Measurements from ENCODE around the gene INPP5F. TPM values are rescaled to one million over a fixed set of nuclear protein-coding genes. Genes with fewer than 3 reads are reported as not detected.
"Not testable (repeated sequence)": the region's sequence is repeated elsewhere in the genome, so short reads cannot be mapped to it uniquely, and the experiment has no call there.

The INPP5F gene
- total and polyA plus RNA-seq, 4 experiments from 2014 or later: 3.6 to 10.9 (median 8.0) TPM

DNA sequence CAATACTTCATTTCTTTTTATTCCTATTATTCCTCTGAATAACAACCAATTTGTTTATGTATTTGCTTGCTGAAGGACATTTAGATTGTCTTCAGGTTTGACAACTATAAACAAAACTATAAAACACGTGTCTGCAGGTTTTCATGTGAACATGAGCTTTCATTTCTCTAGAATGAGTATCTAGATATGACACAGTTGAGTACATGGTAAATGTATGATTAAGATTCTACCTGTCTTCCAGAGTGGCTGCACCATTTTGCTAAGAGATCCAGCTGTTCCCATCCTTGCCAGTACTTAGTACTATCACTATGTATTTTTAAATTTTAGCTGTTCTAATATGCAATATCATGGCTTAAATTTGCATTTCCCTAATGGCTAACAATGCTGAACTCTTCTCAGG, 136.7 kb downstream of the INPP5F start:
- Mint-ChIP-seq H3K27me3 (no peaks in the 10 kb centered on the region), H3K9me3 (peaks cover 0 to 11% (median 5%) of the 10 kb centered on the region in 8 donors), H3K4me3 (peak overlapping the region in 1 of 8 donors; percentile 7), H3K36me3 (peaks cover 20 to 29% of the 10 kb centered on the region in 2 donors), H3K27ac (peak overlapping the region in 2 of 7 donors; percentile 34 to 71), H3K4me1 (peaks cover 36 to 70% (median 51%) of the 10 kb centered on the region in 4 donors)
- Histone ChIP-seq H3K4me1 (ENCODE audit: insufficient read depth, low read length) (peaks cover 49% of the 10 kb centered on the region), H3K27me3 (ENCODE audit: insufficient read depth, low read length) (no peaks in the 10 kb centered on the region), H3K9me3 (ENCODE audit: control insufficient read depth in 1 of 2, low read length in 2 of 2) (peaks cover 0 to 4% of the 10 kb centered on the region in 2 donors), H3K4me3 (ENCODE audit: low read length in 2 of 2) (no peak overlapping the region), H3K36me3 (ENCODE audit: insufficient read depth, low read length) (peaks cover 7% of the 10 kb centered on the region), H3K27ac (ENCODE audit: low read depth, low read length) (no peak overlapping the region)
- intact Hi-C loops (cut with micrococcal nuclease): no loop called here
- ChIA-PET CTCF (ENCODE audit: partially characterized antibody) (interaction anchor here (1.4 to 7.5 kb wide), 4 partner anchors 8 to 177 kb away, joined by 3 to 105 read pairs (median 62); partner anchors contain the start of gene MCMBP), POLR2A (ENCODE audit: partially characterized antibody) (interaction anchor here (4.2 kb wide), 1 partner anchor 10 kb away, joined by 19 read pairs; the partner anchor contains the start of gene MCMBP)
- no peak for DNase-seq

DNA sequence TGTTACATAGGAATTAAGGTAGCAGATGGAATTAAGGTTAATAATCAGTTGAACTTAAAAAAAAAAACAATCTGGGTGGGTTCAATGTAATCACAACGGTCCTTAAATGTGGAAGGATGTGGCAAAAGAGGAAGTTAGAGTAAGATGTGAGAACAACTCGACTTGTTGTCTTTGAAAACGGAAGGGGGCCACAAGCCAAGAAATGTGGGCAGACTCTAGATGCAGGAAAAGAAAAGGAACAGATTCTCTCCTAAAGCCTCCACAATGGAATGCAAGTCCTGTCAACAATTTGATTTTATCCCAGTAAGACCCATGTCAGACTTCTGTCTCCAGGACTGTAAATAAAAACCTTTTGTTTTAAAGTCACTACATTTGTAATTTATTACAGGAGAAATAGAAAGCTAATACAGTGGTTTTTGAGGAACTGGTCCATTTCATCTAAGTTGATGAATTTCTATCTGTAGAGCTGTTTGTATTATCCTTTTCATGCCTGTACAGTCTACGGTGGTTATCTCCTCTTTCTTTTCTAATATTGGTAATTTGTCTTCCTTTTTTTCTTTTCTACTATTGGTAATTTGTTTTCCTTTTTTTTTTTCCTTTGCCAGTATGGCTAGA, 138.2 kb downstream of the INPP5F start:
- H3K4me1 ChIP-seq (ENCODE audit: insufficient read depth, low read length): peaks cover 60% of the 10 kb centered on the region
- no peaks in the 10 kb centered on the region for H3K27me3 Mint-ChIP-seq
- intact Hi-C loops (cut with micrococcal nuclease): no loop called here
- ChIA-PET POLR2A (ENCODE audit: partially characterized antibody) (interaction anchor here (4.2 kb wide), 1 partner anchor 8 kb away, joined by 19 read pairs; the partner anchor contains the start of gene MCMBP), CTCF (ENCODE audit: partially characterized antibody) (interaction anchor here (0.9 to 7.5 kb wide), 4 partner anchors 9 to 179 kb away, joined by 4 to 105 read pairs (median 28); partner anchors contain the start of gene MCMBP)
- no peaks in the 10 kb centered on the region for H3K36me3 ChIP-seq (ENCODE audit: insufficient read depth, low read length)
- peaks cover 44 to 82% (median 60%) of the 10 kb centered on the region in 4 donors for H3K4me1 Mint-ChIP-seq
- no peak overlapping the region for H3K4me3 ChIP-seq (ENCODE audit: low read length in 2 of 2)
- peak overlapping the region in 2 of 8 donors; percentile 15 to 40 for H3K4me3 Mint-ChIP-seq
- no peak overlapping the region for H3K27ac ChIP-seq (ENCODE audit: low read depth, low read length)
- peaks cover 21 to 26% of the 10 kb centered on the region in 2 donors for H3K36me3 Mint-ChIP-seq
- peaks cover 0 to 4% of the 10 kb centered on the region in 2 donors for H3K9me3 ChIP-seq (ENCODE audit: control insufficient read depth in 1 of 2, low read length in 2 of 2)
- peaks cover 0 to 11% (median 5%) of the 10 kb centered on the region in 8 donors for H3K9me3 Mint-ChIP-seq
- peak overlapping the region in 4 of 7 donors; percentile 7 to 77 (median 54) for H3K27ac Mint-ChIP-seq
- DNase-seq: no peak
- no peaks in the 10 kb centered on the region for H3K27me3 ChIP-seq (ENCODE audit: insufficient read depth, low read length)

DNA sequence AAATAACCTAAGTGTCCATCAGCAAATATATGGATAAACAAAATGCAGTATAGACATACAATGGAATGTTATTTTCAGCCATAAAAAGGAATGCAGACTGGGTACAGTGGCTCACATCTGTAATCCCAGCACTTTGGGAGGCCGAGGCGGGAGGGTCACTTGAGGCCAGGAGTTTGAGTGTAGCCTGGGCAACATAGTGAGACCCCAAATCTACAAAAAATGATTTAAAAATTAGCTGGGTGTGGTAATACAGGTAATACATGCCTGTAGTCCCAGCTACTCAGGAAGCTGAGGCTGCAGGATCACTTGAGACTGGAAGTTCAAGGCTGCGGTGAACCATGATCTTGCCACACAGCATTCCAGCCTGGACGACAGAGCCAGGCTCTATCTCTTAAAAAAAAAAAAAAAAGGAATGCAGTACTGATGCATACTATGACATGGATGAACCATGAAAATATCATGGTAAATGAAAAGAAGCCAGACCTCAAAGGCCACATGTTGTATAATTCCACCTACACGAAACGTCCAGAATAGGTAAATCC, 139.9 kb downstream of the INPP5F start:
- Histone ChIP-seq H3K4me3 (ENCODE audit: low read length in 2 of 2) (no peak overlapping the region), H3K4me1 (ENCODE audit: insufficient read depth, low read length) (peaks cover 68% of the 10 kb centered on the region), H3K27me3 (ENCODE audit: insufficient read depth, low read length) (no peaks in the 10 kb centered on the region), H3K36me3 (ENCODE audit: insufficient read depth, low read length) (no peaks in the 10 kb centered on the region), H3K9me3 (ENCODE audit: control insufficient read depth in 1 of 2, low read length in 2 of 2) (peaks cover 0 to 4% of the 10 kb centered on the region in 2 donors), H3K27ac (ENCODE audit: low read depth, low read length) (no peak overlapping the region)
- CTCF ChIA-PET (ENCODE audit: partially characterized antibody): no interaction called here
- H3K4me3 Mint-ChIP-seq: no peak overlapping the region
- H3K27ac Mint-ChIP-seq: peak overlapping the region in 1 of 7 donors; percentile 20
- intact Hi-C loops (cut with micrococcal nuclease): no loop called here
- POLR2A ChIA-PET (ENCODE audit: partially characterized antibody): no interaction called here
- H3K4me1 Mint-ChIP-seq: peaks cover 39 to 81% (median 60%) of the 10 kb centered on the region in 4 donors
- H3K36me3 Mint-ChIP-seq: peaks cover 18 to 22% of the 10 kb centered on the region in 2 donors
- no peaks in the 10 kb centered on the region for H3K27me3 Mint-ChIP-seq
- peaks cover 0 to 11% (median 5%) of the 10 kb centered on the region in 8 donors for H3K9me3 Mint-ChIP-seq
- DNase-seq: no peak

DNA sequence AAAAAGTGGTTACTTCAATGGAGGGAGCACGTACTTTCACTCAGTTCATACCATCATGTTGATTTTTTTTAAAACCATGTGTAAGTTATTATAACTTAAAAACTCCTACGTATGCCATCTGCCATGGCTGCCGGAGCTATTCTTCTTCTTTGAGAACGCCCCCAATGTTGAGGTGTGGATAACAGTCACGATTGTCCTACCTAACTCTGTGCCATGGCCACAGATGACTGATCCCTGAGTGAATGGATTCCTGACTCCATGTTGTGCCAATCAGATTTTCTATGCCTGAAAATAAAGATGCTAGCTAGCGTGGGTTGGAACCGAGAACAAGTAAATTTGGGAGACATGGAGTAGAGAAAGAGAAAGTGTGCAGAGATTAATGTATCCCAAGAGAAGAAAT, 141.5 kb downstream of the INPP5F start:
- ChIA-PET CTCF (ENCODE audit: partially characterized antibody) (no interaction called here), POLR2A (ENCODE audit: partially characterized antibody) (interaction anchor here (0.6 to 1.2 kb wide), 2 partner anchors 15 to 25 kb away, joined by 3 read pairs; partner anchors contain the start of gene SEC23IP)

DNA sequence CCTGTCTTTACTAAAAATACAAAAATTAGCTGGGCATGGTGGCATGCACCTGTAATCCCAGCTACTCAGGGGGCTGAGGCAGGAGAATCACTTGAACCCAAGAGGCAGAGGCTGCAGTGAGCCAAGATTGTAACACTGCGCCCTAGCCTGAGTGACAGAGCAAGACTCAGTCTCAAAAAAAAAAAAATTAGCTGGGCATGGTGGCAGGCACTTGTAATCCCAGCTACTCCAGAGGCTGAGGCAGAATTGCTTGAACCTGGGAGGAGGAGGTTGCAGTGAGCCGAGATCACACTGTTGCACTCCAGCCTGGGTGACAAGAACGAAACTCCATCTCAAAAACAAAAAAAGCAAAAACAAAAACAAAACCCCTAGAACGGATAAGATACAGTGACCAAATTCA, 143.5 kb downstream of the INPP5F start:
- Mint-ChIP-seq H3K4me1 (peaks cover 40 to 73% (median 56%) of the 10 kb centered on the region in 4 donors), H3K27ac (peak overlapping the region in 2 of 7 donors; percentile 6 to 11), H3K36me3 (peaks cover 12 to 20% of the 10 kb centered on the region in 2 donors), H3K4me3 (peak overlapping the region in 7 of 8 donors; percentile 6 to 71 (median 56))
- ChIA-PET CTCF (ENCODE audit: partially characterized antibody) (interaction anchor here (0.6 to 1.2 kb wide), 2 partner anchors 9 to 23 kb away, joined by 3 to 8 read pairs; partner anchors contain the start of gene SEC23IP), POLR2A (ENCODE audit: partially characterized antibody) (interaction anchor here (0.6 kb wide), 1 partner anchor 207 kb away, joined by 3 read pairs; no protein-coding TSS in a partner anchor)
- H3K36me3 ChIP-seq (ENCODE audit: insufficient read depth, low read length); H3K9me3 ChIP-seq (ENCODE audit: control insufficient read depth in 1 of 2, low read length in 2 of 2); H3K27me3 Mint-ChIP-seq; H3K4me3 ChIP-seq (ENCODE audit: low read length in 2 of 2); intact Hi-C loops (cut with micrococcal nuclease); H3K27ac ChIP-seq (ENCODE audit: low read depth, low read length); H3K27me3 ChIP-seq (ENCODE audit: insufficient read depth, low read length); DNase-seq; H3K9me3 Mint-ChIP-seq: not testable (repeated sequence)
- peaks cover 64% of the 10 kb centered on the region for H3K4me1 ChIP-seq (ENCODE audit: insufficient read depth, low read length)

More for the DNA sequence above, 141.5 kb downstream of the INPP5F start:
- peaks cover 0 to 4% of the 10 kb centered on the region in 2 donors for H3K9me3 ChIP-seq (ENCODE audit: control insufficient read depth in 1 of 2, low read length in 2 of 2)
- DNase-seq: no peak
- H3K27me3 ChIP-seq (ENCODE audit: insufficient read depth, low read length): no peaks in the 10 kb centered on the region
- no peak overlapping the region for H3K4me3 ChIP-seq (ENCODE audit: low read length in 2 of 2)
- H3K4me1 ChIP-seq (ENCODE audit: insufficient read depth, low read length): peaks cover 67% of the 10 kb centered on the region
- no peaks in the 10 kb centered on the region for H3K36me3 ChIP-seq (ENCODE audit: insufficient read depth, low read length)
- Mint-ChIP-seq H3K27ac (peak overlapping the region in 2 of 7 donors; percentile 11 to 76), H3K36me3 (peaks cover 18 to 26% of the 10 kb centered on the region in 2 donors), H3K9me3 (peaks cover 0 to 11% (median 5%) of the 10 kb centered on the region in 8 donors), H3K27me3 (no peaks in the 10 kb centered on the region), H3K4me1 (peaks cover 42 to 78% (median 61%) of the 10 kb centered on the region in 4 donors), H3K4me3 (peak overlapping the region in 1 of 8 donors; percentile 33)
- H3K27ac ChIP-seq (ENCODE audit: low read depth, low read length): no peak overlapping the region
- intact Hi-C loops (cut with micrococcal nuclease): no loop called here

DNA sequence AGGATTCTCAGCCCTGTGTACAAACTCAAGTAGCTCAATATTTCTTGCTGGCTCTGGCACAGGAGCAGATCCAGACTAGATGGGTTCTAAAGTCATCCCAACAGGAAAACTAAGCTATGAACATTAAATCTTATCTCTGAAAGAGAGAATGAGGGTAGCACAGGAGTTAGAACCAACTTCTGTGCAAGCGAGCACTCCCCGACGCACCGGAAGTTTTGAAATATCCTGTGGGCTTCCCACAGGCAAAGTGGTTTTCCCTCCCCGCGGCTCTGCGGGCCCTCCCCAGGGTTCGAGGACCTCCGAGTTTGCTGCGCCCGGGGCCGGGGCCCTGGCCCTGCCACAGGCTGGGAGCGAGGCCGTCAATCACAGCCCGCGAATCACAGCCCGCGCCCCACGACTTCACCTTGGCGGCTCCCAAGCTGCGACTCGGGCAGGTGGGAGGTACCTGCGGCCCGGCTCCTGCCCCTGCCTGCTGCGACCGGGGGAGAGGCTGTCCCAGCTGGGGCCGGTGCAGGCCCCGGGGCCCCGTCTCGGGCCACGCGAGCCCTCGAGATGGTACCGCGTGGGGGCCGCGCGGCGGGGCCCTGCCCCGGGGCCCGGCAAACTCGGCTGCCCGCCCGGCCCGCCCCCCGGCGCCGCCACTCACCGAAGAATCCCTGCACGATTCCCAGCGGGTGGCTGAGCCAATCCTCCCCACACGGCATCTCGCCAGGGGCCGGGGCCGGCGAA, 146.2 kb downstream of the INPP5F start:
- H3K4me3 ChIP-seq (ENCODE audit: low read length in 2 of 2): peak overlapping the region; percentile 82 to 90
- no peaks in the 10 kb centered on the region for H3K27me3 ChIP-seq (ENCODE audit: insufficient read depth, low read length)
- POLR2A ChIA-PET (ENCODE audit: partially characterized antibody): interaction anchor here (0.7 to 3.5 kb wide), 17 partner anchors 9 to 1117 kb away, joined by 3 to 109 read pairs (median 6); partner anchors contain the start of genes BAG3, CACUL1, GRK5 and INPP5F
- peak; percentile 51 to 71 (median 59) for DNase-seq
- Mint-ChIP-seq H3K4me3 (peak overlapping the region; percentile 88 to 97 (median 93)), H3K27me3 (no peaks in the 10 kb centered on the region), H3K27ac (peak overlapping the region; percentile 84 to 95 (median 92)), H3K36me3 (peaks cover 4 to 11% of the 10 kb centered on the region in 2 donors), H3K9me3 (no peaks in the 10 kb centered on the region), H3K4me1 (peaks cover 32 to 55% (median 44%) of the 10 kb centered on the region in 4 donors)
- no peaks in the 10 kb centered on the region for H3K36me3 ChIP-seq (ENCODE audit: insufficient read depth, low read length)
- peaks cover 54% of the 10 kb centered on the region for H3K4me1 ChIP-seq (ENCODE audit: insufficient read depth, low read length)
- CTCF ChIA-PET (ENCODE audit: partially characterized antibody): interaction anchor here (0.8 to 5.0 kb wide), 6 partner anchors 12 to 1178 kb away, joined by 3 to 49 read pairs (median 5); partner anchors contain the start of gene INPP5F
- H3K27ac ChIP-seq (ENCODE audit: low read depth, low read length): peak overlapping the region; percentile 85
- no peaks in the 10 kb centered on the region for H3K9me3 ChIP-seq (ENCODE audit: control insufficient read depth in 1 of 2, low read length in 2 of 2)
- intact Hi-C loops (cut with micrococcal nuclease): loop anchor here (1.0 to 10.0 kb wide), 6 partner anchors 13 to 667 kb away; partner anchors contain the start of genes GRK5, RGS10 and TIAL1
